Esophagus muscularis mucosa (tissue), 4 donors: ENCODE results near the gene POLA2. TPM values are rescaled to one million over a fixed set of nuclear protein-coding genes. Genes with fewer than 3 reads are reported as not detected.
A peak's percentile ranks its signal among the peaks of the same experiment; 100 is the strongest.

Experiments used
- DNase-seq: peaks from one replicate; pipeline ENCODE4 v3.0.0-alpha.2; 2017; ENCODE audit errors: extremely low spot score
- H3K27ac ChIP-seq, 4 donors: fragments of 200-600 bp; sonication (generic); replicated peaks in 1 of 4; 1 replicate in 3 of 4; 2 replicates in 1 of 4; pipeline ENCODE4 v1.5.1; 2016 to 2019; ENCODE audit warnings: mild to moderate bottlenecking in 1 of 4
- H3K27me3 ChIP-seq, 4 donors: fragments of 200-600 bp; sonication (generic); one replicate each; pipeline versions ENCODE4 v1.5.1 to v1.6.0; 2016 to 2019
- H3K36me3 ChIP-seq, 4 donors: fragments of 200-600 bp; sonication (generic); one replicate each; pipeline ENCODE4 v1.5.1; 2016 to 2019
- H3K4me1 ChIP-seq, 4 donors: fragments of 200-600 bp; sonication (generic); one replicate each; pipeline ENCODE4 v1.5.1; 2016 to 2019
- H3K4me3 ChIP-seq, 4 donors: fragments of 200-600 bp; sonication (generic); 1 replicate in 2 of 4; 2 replicates in 2 of 4; pipeline ENCODE4 v1.5.1; 2016 to 2019; ENCODE audit warnings: mild to moderate bottlenecking in 4 of 4, moderate library complexity in 1 of 4
- H3K9me3 ChIP-seq, 4 donors: fragments of 200-600 bp; sonication (generic); 1 replicate in 3 of 4; 2 replicates in 1 of 4; pipeline ENCODE4 v1.5.1; 2016 to 2019
- EP300 ChIP-seq: sonication (generic); formaldehyde crosslinking; IDR thresholded peaks from one replicate; pipeline ENCODE4 v1.6.1; 2017; ENCODE audit warnings: antibody characterized with exemption
- POLR2A ChIP-seq: fragments of 450-650 bp; IDR thresholded peaks from one replicate; pipeline ENCODE4 v1.6.1; 2017; ENCODE audit warnings: antibody characterized with exemption, moderate library complexity, mild to moderate bottlenecking, low read depth
- POLR2AphosphoS5 ChIP-seq, 2 donors: sonication (generic); formaldehyde crosslinking; IDR thresholded peaks; one replicate each; pipeline ENCODE4 v1.6.1; 2017; ENCODE audit warnings: antibody characterized with exemption in 2 of 2
- WGBS: methylation state at CpG from one replicate; pipeline ENCODE4 v1.1.5; 2018; 5-methylcytosine and 5-hydroxymethylcytosine counted together
- intact Hi-C: fragments of 100-400 bp; cut with DNase I; formaldehyde crosslinking; loops from one replicate; pipeline ENCODE4 v1.15.1; 2023
- total RNA-seq, 4 donors: library from RNA; depleted of rRNA; stranded (reverse); fragments of >200 nt; gene quantifications; one replicate each; pipeline versions ENCODE4 v1.1.0 to v1.2.1, GENCODE V29; 2016
- TF ChIP-seq, protein P1 (sequence below), 3 experiments: fragments of 200-600 bp in 2 of 3; fragments of 450-650 bp in 1 of 3; sonication (generic) in 2 of 3; IDR thresholded peaks; one replicate each; pipeline ENCODE4 v1.5.1; 2017 to 2019; ENCODE audit warnings: antibody characterized with exemption in 3 of 3, mild to moderate bottlenecking in 2 of 3, moderate library complexity in 1 of 3

Gene POLA2, protein sequence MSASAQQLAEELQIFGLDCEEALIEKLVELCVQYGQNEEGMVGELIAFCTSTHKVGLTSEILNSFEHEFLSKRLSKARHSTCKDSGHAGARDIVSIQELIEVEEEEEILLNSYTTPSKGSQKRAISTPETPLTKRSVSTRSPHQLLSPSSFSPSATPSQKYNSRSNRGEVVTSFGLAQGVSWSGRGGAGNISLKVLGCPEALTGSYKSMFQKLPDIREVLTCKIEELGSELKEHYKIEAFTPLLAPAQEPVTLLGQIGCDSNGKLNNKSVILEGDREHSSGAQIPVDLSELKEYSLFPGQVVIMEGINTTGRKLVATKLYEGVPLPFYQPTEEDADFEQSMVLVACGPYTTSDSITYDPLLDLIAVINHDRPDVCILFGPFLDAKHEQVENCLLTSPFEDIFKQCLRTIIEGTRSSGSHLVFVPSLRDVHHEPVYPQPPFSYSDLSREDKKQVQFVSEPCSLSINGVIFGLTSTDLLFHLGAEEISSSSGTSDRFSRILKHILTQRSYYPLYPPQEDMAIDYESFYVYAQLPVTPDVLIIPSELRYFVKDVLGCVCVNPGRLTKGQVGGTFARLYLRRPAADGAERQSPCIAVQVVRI
- 10 to 100 TPM; 14.7 to 26.6 (median 17.3) TPM for total RNA-seq

DNA sequence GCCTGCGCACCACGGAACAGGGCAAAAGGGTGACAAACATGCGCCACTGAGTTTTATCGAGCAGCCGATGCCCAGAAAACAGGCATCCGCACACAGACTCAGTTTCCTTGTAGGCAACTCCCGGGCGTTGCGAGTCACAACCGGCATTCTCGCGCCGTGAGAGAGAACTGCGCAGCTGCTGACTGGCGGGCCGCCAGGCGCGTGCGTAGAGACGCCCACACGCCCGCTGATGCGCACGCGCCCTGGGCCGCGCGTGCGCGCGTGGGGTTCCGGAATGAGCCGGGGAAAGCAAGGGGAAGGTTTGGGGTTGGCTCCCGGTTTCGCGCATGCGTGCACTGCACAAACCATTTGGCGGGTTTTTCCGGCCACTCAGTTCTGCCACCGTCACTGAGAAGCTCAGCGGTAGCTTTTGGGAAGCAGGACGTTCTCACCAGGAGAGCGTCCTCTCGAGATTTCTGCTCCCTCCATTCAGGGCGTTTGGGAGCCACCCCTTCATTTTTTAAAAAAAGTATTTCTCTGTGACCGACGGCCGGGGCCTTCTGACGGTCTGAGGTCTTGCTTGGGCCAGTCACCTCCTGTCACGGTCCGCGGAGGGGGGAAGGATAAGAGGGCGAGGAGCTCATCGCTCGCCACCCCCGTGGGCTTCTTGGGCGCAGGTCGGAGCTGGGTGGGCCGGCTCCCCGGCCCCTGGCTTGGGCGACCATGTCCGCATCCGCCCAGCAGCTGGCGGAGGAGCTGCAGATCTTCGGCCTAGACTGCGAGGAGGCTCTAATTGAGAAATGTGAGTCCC is at the start of gene POLA2:
Gene POLA2, plus strand, starts transcription at position 372 of the 790 bp plus-strand sequence. Its CDS starts 331 bp downstream, at position 703.
- under 1% methylated on average over 30 of the region's 66 CpGs for WGBS
- H3K4me1 ChIP-seq, result peaks cover 8 to 26% (median 19%) of the 10 kb centered on the region in 4 donors
- peak within 1 kb of the TSS; percentile 85 to 90 (median 87) for H3K27ac ChIP-seq
- H3K27me3 ChIP-seq, result no peaks in the 10 kb centered on the region
- DNase-seq, result peak; percentile 99
- intact Hi-C loops, result no loop called here
- H3K9me3 ChIP-seq, result no peaks in the 10 kb centered on the region
- TF ChIP-seq POLR2AphosphoS5 (IDR thresholded peaks at IDR 0.05) (peak; percentile 96), POLR2A (peak; percentile 14), EP300 (no peak)
- TF ChIP-seq, protein P1, sequence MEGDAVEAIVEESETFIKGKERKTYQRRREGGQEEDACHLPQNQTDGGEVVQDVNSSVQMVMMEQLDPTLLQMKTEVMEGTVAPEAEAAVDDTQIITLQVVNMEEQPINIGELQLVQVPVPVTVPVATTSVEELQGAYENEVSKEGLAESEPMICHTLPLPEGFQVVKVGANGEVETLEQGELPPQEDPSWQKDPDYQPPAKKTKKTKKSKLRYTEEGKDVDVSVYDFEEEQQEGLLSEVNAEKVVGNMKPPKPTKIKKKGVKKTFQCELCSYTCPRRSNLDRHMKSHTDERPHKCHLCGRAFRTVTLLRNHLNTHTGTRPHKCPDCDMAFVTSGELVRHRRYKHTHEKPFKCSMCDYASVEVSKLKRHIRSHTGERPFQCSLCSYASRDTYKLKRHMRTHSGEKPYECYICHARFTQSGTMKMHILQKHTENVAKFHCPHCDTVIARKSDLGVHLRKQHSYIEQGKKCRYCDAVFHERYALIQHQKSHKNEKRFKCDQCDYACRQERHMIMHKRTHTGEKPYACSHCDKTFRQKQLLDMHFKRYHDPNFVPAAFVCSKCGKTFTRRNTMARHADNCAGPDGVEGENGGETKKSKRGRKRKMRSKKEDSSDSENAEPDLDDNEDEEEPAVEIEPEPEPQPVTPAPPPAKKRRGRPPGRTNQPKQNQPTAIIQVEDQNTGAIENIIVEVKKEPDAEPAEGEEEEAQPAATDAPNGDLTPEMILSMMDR (IDR thresholded peaks at IDR 0.05), result peak in 1 of 3 experiments; percentile 22
- H3K4me3 ChIP-seq, result peak within 1 kb of the TSS; percentile 60 to 68 (median 65)
- H3K36me3 ChIP-seq, result peaks cover 0 to 9% (median 0%) of the 10 kb centered on the region in 4 donors

DNA sequence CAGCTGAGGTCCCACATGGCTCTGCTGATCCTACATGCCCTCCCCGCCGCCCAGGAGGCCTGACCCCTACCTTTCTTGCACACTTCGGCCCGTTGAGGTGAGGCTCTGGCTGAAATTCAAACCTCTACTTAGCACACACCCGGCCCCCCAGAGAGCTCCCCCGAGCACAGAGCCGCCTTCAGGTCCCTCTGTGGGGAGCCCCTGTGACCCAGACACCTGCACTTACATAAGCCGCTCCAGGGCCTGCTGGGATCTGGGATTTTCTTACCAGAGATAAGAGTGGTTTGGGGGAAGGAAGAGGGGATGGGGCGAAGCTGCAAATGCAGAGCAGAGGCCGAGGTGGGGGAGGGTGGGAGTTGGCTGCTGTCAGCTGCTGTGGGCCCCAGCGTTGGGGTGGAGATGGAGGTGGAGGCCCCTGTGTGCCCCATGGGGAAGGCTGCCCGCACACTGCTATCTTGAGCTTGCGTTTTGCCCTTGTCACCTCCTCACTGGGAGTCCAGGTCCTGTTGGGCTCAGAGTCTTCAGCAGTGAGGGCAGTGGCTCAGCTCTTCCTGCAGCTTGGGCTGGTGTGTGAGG is 49.4 kb upstream of the POLA2 start:
- DNase-seq, result no peak
- Histone ChIP-seq H3K36me3 (peaks cover 43 to 54% (median 51%) of the 10 kb centered on the region in 4 donors), H3K27ac (no peak overlapping the region), H3K4me1 (peaks cover 0 to 5% (median 0%) of the 10 kb centered on the region in 4 donors), H3K9me3 (no peaks in the 10 kb centered on the region), H3K27me3 (no peaks in the 10 kb centered on the region), H3K4me3 (no peak overlapping the region)
- TF ChIP-seq EP300 (no peak), POLR2AphosphoS5 (IDR thresholded peaks at IDR 0.05) (no peak), POLR2A (no peak)
- TF ChIP-seq, protein P1 (IDR thresholded peaks at IDR 0.05), result no peak
- intact Hi-C loops, result no loop called here
- 68% methylated on average over 13 of the region's 13 CpGs for WGBS

DNA sequence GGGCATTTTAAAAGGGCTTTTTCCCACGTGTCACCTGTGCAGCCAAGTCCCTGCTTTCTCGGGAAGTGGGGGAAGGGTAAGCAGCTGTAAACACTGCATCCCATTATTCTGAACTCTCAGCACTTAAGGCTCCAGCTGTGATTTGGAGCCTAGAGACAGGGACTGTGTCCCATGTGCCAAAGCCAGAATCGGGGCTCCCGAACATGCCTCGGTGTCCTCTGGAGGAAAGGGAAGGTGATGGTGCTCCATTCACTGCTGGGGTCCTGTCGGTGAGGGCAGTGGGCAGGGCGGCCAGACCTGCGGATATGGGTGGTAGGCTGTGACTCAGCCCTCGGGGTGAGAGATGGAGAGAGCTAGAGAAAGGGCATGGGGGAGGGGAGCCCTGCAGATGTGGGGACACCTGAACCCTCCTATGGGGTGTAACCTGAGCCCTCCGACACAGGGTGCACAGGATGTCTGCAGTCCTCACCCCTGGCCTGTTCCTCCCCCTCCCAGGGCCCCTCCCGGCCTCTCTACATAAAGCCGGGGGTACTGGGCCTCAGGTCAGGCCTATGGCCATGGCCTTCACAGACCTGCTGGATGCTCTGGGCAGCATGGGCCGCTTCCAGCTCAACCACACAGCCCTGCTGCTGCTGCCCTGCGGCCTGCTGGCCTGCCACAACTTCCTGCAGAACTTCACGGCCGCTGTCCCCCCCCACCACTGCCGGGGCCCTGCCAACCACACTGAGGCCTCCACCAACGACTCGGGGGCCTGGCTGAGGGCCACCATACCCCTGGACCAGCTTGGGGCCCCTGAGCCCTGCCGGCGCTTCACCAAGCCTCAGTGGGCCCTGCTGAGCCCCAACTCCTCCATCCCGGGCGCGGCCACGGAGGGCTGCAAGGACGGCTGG is 48.2 kb upstream of the POLA2 start:
- 49% methylated on average over 11 of the region's 26 CpGs for WGBS
- no peaks in the 10 kb centered on the region for H3K27me3 ChIP-seq
- no peak for DNase-seq
- H3K36me3 ChIP-seq, result peaks cover 35 to 42% (median 39%) of the 10 kb centered on the region in 4 donors
- H3K4me1 ChIP-seq, result peaks cover 0 to 5% (median 0%) of the 10 kb centered on the region in 4 donors
- H3K4me3 ChIP-seq, result no peak overlapping the region
- TF ChIP-seq EP300 (no peak), POLR2AphosphoS5 (IDR thresholded peaks at IDR 0.05) (no peak), POLR2A (no peak)
- TF ChIP-seq, protein P1 (IDR thresholded peaks at IDR 0.05), result no peak
- H3K27ac ChIP-seq, result no peak overlapping the region
- no peaks in the 10 kb centered on the region for H3K9me3 ChIP-seq
- intact Hi-C loops, result no loop called here
